GM18508 (cell line): ENCODE measurements around the gene CHCHD1.
"Not testable (repeated sequence)": the region's sequence is repeated elsewhere in the genome, so short reads cannot be mapped to it uniquely, and the experiment has no call there.

ENCODE experiments used
- ATAC-seq: cut with Tn5 transposase; IDR thresholded peaks from one replicate; pipeline ENCODE4 v1.9.1; 2021; ENCODE audit warnings: moderate number of reproducible peaks; ENCODE audit not compliant: insufficient read depth, unreplicated experiment

The CHCHD1 gene

DNA sequence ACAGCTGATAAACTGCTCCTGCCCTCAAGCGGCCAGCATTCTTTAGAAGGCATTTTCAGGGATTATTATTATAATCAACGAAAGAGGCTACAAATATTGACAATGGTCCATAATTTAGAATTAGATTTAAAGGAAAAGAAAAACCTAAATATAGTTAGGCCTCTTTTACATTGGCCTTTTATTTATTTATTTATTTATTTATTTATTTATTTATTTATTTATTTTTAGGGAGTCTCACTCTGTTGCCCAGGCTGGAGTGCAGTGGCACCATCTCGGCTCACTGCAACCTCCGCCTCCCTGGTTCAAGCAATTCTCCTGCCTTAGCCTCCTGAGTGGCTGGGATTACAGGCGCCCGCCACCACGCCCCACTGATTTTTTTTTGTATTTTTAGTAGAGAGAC is 47.2 kb downstream of the CHCHD1 start:
- ATAC-seq, result not testable (repeated sequence)
